ENCODE results near the gene RAPSN. TPM values are rescaled to one million over a fixed set of nuclear protein-coding genes. Genes with fewer than 3 reads are reported as not detected.

Gene RAPSN
- total and polyA plus RNA-seq, 2 experiments from 2014 or later: 0.17 to 0.23 TPM

DNA sequence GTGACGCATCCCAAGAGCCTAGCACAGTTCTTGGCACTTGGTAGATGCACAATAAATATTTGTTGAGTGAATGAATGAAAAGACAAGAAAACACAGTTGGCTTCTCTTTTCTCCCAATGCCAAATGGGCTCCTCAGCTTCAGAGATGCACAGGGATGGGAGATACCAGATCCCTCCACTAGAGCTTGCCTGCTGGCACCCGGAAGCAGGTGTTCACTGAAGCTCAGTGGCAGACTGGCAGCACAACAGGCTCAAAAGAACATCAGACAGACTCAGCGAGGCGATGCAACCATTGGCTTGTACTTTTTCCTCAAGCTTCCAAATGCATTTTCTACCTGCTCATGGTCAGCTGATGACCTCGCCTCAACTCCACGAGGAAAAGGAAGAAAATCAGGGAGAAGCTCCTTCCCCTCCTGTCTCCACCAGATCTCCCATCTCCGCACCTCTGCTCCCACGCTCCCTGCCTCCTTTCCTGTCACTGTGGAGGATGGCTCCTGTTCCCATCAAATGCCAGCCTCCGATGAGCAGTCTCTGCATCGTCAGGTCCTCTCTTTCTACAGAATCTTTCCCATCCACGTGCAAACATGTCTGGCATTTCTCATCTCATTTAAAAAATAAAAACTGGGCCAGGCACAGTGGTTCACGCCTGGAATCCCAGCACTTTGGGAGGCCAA lies 5.8 kb downstream of the RAPSN start:
- no peak overlapping the region for H3K27ac Mint-ChIP-seq
- Histone ChIP-seq H4K20me1 (replicated peaks; ENCODE audit: insufficient read depth) (no peaks in the 10 kb centered on the region), H3K4me2 (no peak overlapping the region), H3F3A (replicated peaks; ENCODE audit: low read depth) (no peaks in the 10 kb centered on the region), H3K27ac (ENCODE audit: low read depth) (0 out of 2 replicates have a peak overlapping the region, but pooled peaks have one; percentile 26), H3K4me3 (no peak overlapping the region), H2AFZ (no peak overlapping the region), H3K27me3 (ENCODE audit: insufficient read depth) (no peaks in the 10 kb centered on the region), H3K9me2 (ENCODE audit: insufficient read depth) (no peaks in the 10 kb centered on the region), H3K4me1 (ENCODE audit: insufficient read depth) (no peaks in the 10 kb centered on the region), H3K36me3 (ENCODE audit: insufficient read depth) (no peaks in the 10 kb centered on the region), H3K79me2 (replicated peaks; ENCODE audit: insufficient read depth) (no peaks in the 10 kb centered on the region)
- ATAC-seq: peak; percentile 77
- H3K9me3 Mint-ChIP-seq: no peaks in the 10 kb centered on the region
- H3K36me3 Mint-ChIP-seq (ENCODE audit: low read depth): no peaks in the 10 kb centered on the region
- H3K4me3 Mint-ChIP-seq: no peak overlapping the region
- H3K4me1 Mint-ChIP-seq: no peaks in the 10 kb centered on the region
- DNase-seq (ENCODE audit: low spot score): peak; percentile 59
- TF ChIP-seq, protein P1, sequence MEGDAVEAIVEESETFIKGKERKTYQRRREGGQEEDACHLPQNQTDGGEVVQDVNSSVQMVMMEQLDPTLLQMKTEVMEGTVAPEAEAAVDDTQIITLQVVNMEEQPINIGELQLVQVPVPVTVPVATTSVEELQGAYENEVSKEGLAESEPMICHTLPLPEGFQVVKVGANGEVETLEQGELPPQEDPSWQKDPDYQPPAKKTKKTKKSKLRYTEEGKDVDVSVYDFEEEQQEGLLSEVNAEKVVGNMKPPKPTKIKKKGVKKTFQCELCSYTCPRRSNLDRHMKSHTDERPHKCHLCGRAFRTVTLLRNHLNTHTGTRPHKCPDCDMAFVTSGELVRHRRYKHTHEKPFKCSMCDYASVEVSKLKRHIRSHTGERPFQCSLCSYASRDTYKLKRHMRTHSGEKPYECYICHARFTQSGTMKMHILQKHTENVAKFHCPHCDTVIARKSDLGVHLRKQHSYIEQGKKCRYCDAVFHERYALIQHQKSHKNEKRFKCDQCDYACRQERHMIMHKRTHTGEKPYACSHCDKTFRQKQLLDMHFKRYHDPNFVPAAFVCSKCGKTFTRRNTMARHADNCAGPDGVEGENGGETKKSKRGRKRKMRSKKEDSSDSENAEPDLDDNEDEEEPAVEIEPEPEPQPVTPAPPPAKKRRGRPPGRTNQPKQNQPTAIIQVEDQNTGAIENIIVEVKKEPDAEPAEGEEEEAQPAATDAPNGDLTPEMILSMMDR (conservative IDR thresholded peaks at IDR 0.05; ENCODE audit: low read depth in 2 of 2): 0 out of 4 replicates have a peak, but pooled peaks of 1 of the 2 experiments have one; percentile 16
- TF ChIP-seq, protein P2, sequence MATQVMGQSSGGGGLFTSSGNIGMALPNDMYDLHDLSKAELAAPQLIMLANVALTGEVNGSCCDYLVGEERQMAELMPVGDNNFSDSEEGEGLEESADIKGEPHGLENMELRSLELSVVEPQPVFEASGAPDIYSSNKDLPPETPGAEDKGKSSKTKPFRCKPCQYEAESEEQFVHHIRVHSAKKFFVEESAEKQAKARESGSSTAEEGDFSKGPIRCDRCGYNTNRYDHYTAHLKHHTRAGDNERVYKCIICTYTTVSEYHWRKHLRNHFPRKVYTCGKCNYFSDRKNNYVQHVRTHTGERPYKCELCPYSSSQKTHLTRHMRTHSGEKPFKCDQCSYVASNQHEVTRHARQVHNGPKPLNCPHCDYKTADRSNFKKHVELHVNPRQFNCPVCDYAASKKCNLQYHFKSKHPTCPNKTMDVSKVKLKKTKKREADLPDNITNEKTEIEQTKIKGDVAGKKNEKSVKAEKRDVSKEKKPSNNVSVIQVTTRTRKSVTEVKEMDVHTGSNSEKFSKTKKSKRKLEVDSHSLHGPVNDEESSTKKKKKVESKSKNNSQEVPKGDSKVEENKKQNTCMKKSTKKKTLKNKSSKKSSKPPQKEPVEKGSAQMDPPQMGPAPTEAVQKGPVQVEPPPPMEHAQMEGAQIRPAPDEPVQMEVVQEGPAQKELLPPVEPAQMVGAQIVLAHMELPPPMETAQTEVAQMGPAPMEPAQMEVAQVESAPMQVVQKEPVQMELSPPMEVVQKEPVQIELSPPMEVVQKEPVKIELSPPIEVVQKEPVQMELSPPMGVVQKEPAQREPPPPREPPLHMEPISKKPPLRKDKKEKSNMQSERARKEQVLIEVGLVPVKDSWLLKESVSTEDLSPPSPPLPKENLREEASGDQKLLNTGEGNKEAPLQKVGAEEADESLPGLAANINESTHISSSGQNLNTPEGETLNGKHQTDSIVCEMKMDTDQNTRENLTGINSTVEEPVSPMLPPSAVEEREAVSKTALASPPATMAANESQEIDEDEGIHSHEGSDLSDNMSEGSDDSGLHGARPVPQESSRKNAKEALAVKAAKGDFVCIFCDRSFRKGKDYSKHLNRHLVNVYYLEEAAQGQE (IDR thresholded peaks at IDR 0.05; ENCODE audit: unreplicated experiment): no peak
- no peaks in the 10 kb centered on the region for H3K27me3 Mint-ChIP-seq (ENCODE audit: insufficient read depth, low read depth, poor library complexity)

DNA sequence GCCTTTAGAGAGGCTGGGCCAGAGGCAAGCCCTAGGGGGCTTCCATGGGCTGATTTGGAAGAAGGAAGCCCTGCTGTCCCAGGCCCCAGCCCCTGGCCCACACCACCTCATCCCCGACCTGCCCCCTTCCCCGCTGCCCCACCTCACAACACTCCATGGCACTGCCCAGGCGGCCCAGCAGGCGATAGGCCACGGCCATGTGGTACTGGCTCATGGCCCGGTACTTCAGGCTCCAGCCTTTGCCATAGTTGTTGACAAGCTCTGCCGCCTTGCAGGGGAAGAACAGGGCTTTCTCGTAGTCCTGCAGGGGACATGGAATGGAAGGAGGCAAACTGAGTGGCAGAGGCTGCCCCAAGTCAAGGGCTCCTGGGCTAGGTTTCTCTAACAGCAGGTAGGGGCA lies 6.4 kb downstream of the RAPSN start:
- no peaks in the 10 kb centered on the region for H3K36me3 ChIP-seq (ENCODE audit: insufficient read depth)
- no peaks in the 10 kb centered on the region for H3K4me1 ChIP-seq (ENCODE audit: insufficient read depth)
- no peak overlapping the region for H2AFZ ChIP-seq
- no peaks in the 10 kb centered on the region for H3K9me3 Mint-ChIP-seq
- no peak overlapping the region for H3K4me3 ChIP-seq
- no peaks in the 10 kb centered on the region for H3K4me1 Mint-ChIP-seq
- no peaks in the 10 kb centered on the region for H3F3A ChIP-seq (replicated peaks; ENCODE audit: low read depth)
- no peaks in the 10 kb centered on the region for H3K36me3 Mint-ChIP-seq (ENCODE audit: low read depth)
- no peak overlapping the region for H3K4me2 ChIP-seq
- no peak overlapping the region for H3K27ac Mint-ChIP-seq
- H3K4me3 Mint-ChIP-seq: no peak overlapping the region
- H3K27ac ChIP-seq (ENCODE audit: low read depth): no peak overlapping the region
- no peaks in the 10 kb centered on the region for H3K9me2 ChIP-seq (ENCODE audit: insufficient read depth)
- no peaks in the 10 kb centered on the region for H4K20me1 ChIP-seq (replicated peaks; ENCODE audit: insufficient read depth)
- no peaks in the 10 kb centered on the region for H3K27me3 Mint-ChIP-seq (ENCODE audit: insufficient read depth, low read depth, poor library complexity)
- ATAC-seq: no peak
- DNase-seq (ENCODE audit: low spot score): no peak
- no peaks in the 10 kb centered on the region for H3K79me2 ChIP-seq (replicated peaks; ENCODE audit: insufficient read depth)
- H3K27me3 ChIP-seq (ENCODE audit: insufficient read depth): no peaks in the 10 kb centered on the region
- TF ChIP-seq CREB1 (CRISPR knock-in tag; IDR thresholded peaks at IDR 0.05; ENCODE audit: low read depth): no peak
- no peak for TF ChIP-seq STAT1 (IDR thresholded peaks at IDR 0.05; ENCODE audit: unreplicated experiment)
- no peak for TF ChIP-seq JUNB (IDR thresholded peaks at IDR 0.05; ENCODE audit: unreplicated experiment)
- TF ChIP-seq NANOG (IDR thresholded peaks at IDR 0.05; ENCODE audit: borderline replicate concordance): no peak
- TF ChIP-seq POLR2AphosphoS5 (IDR thresholded peaks at IDR 0.05; ENCODE audit: low read depth): no peak
- no peak for TF ChIP-seq ZNF331 (CRISPR knock-in tag; IDR thresholded peaks at IDR 0.05; ENCODE audit: low read depth)
- TF ChIP-seq, protein P3, sequence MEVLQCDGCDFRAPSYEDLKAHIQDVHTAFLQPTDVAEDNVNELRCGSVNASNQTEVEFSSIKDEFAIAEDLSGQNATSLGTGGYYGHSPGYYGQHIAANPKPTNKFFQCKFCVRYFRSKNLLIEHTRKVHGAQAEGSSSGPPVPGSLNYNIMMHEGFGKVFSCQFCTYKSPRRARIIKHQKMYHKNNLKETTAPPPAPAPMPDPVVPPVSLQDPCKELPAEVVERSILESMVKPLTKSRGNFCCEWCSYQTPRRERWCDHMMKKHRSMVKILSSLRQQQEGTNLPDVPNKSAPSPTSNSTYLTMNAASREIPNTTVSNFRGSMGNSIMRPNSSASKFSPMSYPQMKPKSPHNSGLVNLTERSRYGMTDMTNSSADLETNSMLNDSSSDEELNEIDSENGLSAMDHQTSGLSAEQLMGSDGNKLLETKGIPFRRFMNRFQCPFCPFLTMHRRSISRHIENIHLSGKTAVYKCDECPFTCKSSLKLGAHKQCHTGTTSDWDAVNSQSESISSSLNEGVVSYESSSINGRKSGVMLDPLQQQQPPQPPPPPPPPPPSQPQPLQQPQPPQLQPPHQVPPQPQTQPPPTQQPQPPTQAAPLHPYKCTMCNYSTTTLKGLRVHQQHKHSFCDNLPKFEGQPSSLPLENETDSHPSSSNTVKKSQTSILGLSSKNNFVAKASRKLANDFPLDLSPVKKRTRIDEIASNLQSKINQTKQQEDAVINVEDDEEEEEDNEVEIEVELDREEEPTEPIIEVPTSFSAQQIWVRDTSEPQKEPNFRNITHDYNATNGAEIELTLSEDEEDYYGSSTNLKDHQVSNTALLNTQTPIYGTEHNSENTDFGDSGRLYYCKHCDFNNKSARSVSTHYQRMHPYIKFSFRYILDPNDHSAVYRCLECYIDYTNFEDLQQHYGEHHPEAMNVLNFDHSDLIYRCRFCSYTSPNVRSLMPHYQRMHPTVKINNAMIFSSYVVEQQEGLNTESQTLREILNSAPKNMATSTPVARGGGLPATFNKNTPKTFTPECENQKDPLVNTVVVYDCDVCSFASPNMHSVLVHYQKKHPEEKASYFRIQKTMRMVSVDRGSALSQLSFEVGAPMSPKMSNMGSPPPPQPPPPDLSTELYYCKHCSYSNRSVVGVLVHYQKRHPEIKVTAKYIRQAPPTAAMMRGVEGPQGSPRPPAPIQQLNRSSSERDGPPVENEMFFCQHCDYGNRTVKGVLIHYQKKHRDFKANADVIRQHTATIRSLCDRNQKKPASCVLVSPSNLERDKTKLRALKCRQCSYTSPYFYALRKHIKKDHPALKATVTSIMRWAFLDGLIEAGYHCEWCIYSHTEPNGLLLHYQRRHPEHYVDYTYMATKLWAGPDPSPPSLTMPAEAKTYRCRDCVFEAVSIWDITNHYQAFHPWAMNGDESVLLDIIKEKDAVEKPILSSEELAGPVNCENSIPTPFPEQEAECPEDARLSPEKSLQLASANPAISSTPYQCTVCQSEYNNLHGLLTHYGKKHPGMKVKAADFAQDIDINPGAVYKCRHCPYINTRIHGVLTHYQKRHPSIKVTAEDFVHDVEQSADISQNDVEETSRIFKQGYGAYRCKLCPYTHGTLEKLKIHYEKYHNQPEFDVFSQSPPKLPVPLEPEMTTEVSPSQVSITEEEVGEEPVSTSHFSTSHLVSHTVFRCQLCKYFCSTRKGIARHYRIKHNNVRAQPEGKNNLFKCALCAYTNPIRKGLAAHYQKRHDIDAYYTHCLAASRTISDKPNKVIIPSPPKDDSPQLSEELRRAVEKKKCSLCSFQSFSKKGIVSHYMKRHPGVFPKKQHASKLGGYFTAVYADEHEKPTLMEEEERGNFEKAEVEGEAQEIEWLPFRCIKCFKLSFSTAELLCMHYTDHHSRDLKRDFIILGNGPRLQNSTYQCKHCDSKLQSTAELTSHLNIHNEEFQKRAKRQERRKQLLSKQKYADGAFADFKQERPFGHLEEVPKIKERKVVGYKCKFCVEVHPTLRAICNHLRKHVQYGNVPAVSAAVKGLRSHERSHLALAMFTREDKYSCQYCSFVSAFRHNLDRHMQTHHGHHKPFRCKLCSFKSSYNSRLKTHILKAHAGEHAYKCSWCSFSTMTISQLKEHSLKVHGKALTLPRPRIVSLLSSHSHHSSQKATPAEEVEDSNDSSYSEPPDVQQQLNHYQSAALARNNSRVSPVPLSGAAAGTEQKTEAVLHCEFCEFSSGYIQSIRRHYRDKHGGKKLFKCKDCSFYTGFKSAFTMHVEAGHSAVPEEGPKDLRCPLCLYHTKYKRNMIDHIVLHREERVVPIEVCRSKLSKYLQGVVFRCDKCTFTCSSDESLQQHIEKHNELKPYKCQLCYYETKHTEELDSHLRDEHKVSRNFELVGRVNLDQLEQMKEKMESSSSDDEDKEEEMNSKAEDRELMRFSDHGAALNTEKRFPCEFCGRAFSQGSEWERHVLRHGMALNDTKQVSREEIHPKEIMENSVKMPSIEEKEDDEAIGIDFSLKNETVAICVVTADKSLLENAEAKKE (CRISPR knock-in tag; IDR thresholded peaks at IDR 0.05): no peak
- no peak for TF ChIP-seq EZH2phosphoT487 (IDR thresholded peaks at IDR 0.05; ENCODE audit: unreplicated experiment)
